GM21737 (cell line): Measurements from ENCODE around the gene S100A11.

Experiments
- ATAC-seq: cut with Tn5 transposase; IDR thresholded peaks from one replicate; pipeline ENCODE4 v1.9.1; 2021; ENCODE audit warnings: mild to moderate bottlenecking, moderate library complexity; ENCODE audit not compliant: unreplicated experiment

The S100A11 gene

GRCh38 chr1:152039886-152040285 is 3.1 kb upstream of the S100A11 start:
- no peak for ATAC-seq

- ATAC-seq = no peak
Observed at GRCh38 chr1:152039461-152039860, 2.7 kb upstream of the S100A11 start.

GRCh38 chr1:152038871-152039270 is 2.1 kb upstream of the S100A11 start:
- ATAC-seq = no peak

- no peak for ATAC-seq
Observed at GRCh38 chr1:152035539-152036266, 1.1 kb downstream of the S100A11 start.

- no peak for ATAC-seq
Observed at GRCh38 chr1:152034654-152035538, 1.9 kb downstream of the S100A11 start.

GRCh38 chr1:152034324-152034653 is 2.5 kb downstream of the S100A11 start:
- ATAC-seq = no peak

GRCh38 chr1:152029929-152030211 is 6.9 kb downstream of the S100A11 start:
- ATAC-seq = no peak

- ATAC-seq = no peak
Observed at GRCh38 chr1:152029144-152029928, 7.5 kb downstream of the S100A11 start.

GRCh38 chr1:152026895-152027294 is 9.9 kb downstream of the S100A11 start:
- no peak for ATAC-seq

- no peak for ATAC-seq
Observed at GRCh38 chr1:152024223-152024622, 12.6 kb downstream of the S100A11 start.

- no peak for ATAC-seq
Observed at GRCh38 chr1:152023221-152023620, 13.6 kb downstream of the S100A11 start.

GRCh38 chr1:152022474-152022873 is 14.3 kb downstream of the S100A11 start:
- no peak for ATAC-seq

- no peak for ATAC-seq
Observed at GRCh38 chr1:152021569-152021968, 15.2 kb downstream of the S100A11 start.

- ATAC-seq = no peak
Observed at GRCh38 chr1:152020849-152021248, 16.0 kb downstream of the S100A11 start.

GRCh38 chr1:152018537-152018936 is 18.3 kb downstream of the S100A11 start:
- no peak for ATAC-seq

- no peak for ATAC-seq
Observed at GRCh38 chr1:152015766-152016165, 21.0 kb downstream of the S100A11 start.

GRCh38 chr1:152014943-152015342 is 21.9 kb downstream of the S100A11 start:
- no peak for ATAC-seq

- ATAC-seq = no peak
Observed at GRCh38 chr1:152013664-152014237, 23.1 kb downstream of the S100A11 start.

GRCh38 chr1:152009691-152010090 is 27.1 kb downstream of the S100A11 start:
- ATAC-seq = no peak

- no peak for ATAC-seq
Observed at GRCh38 chr1:152007047-152007446, 29.8 kb downstream of the S100A11 start.

GRCh38 chr1:152005360-152005912 is 31.4 kb downstream of the S100A11 start:
- no peak for ATAC-seq
